Measurements from ENCODE around the gene TBC1D26. TPM values are rescaled to one million over a fixed set of nuclear protein-coding genes. Genes with fewer than 3 reads are reported as not detected.
"Not testable (repeated sequence)": the region's sequence is repeated elsewhere in the genome, so short reads cannot be mapped to it uniquely, and the experiment has no call there.

Gene TBC1D26
- polyA plus RNA-seq, 2 of the 4 experiments (the other 2 are of a cell fraction): 0.08 to 0.16 TPM

DNA sequence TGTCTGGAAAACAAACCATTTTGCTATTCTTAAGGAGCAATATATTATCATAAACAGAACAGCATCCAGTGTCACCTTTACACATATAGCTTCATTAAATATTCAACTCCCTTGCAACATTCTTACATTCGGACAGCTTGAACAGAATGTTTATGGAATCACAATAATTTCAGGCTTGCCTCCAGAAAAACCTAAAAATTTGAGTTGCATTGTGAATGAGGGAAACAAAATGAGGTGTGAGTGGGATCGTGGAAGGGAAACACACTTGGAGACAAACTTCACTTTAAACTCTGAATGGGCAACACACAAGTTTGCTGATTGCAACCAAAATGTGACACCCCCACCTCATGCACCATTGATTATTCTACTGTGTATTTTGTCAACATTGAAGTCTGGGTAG, 51.4 kb downstream of the TBC1D26 start (continued):
- TF ChIP-seq, protein P1, sequence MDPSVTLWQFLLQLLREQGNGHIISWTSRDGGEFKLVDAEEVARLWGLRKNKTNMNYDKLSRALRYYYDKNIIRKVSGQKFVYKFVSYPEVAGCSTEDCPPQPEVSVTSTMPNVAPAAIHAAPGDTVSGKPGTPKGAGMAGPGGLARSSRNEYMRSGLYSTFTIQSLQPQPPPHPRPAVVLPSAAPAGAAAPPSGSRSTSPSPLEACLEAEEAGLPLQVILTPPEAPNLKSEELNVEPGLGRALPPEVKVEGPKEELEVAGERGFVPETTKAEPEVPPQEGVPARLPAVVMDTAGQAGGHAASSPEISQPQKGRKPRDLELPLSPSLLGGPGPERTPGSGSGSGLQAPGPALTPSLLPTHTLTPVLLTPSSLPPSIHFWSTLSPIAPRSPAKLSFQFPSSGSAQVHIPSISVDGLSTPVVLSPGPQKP (IDR thresholded peaks at IDR 0.05; ENCODE audit: low read depth, low read length): no peak
- TF ChIP-seq ESRRA (IDR thresholded peaks at IDR 0.05; ENCODE audit: borderline replicate concordance, low read length): no peak

GRCh38 chr17:15784351-15784750, 52.3 kb downstream of the TBC1D26 start:
- CTCF ChIA-PET; H3K4me2 ChIP-seq; ATAC-seq; FAIRE-seq; H3K27ac ChIP-seq; H3K4me3 ChIP-seq; DNase-seq (ENCODE audit: low read depth in 1 of 2, low spot score in 1 of 2); POLR2A ChIA-PET; H3K4me1 ChIP-seq: not testable (repeated sequence)
- 79% methylated on average over 2 of the region's 2 CpGs for WGBS (ENCODE audit: missing lambda C conversion rate)
- peaks cover 13% of the 10 kb centered on the region for H3K9me3 ChIP-seq

- ATAC-seq; H3K4me3 ChIP-seq; FAIRE-seq; POLR2A ChIA-PET; H3K27ac ChIP-seq; H3K4me1 ChIP-seq; H3K9me3 ChIP-seq; CTCF ChIA-PET; H3K4me2 ChIP-seq; DNase-seq (ENCODE audit: low read depth in 1 of 2, low spot score in 1 of 2): not testable (repeated sequence)
- 86% methylated on average over 27 of the region's 29 CpGs for WGBS (ENCODE audit: missing lambda C conversion rate)
Measured at GRCh38 chr17:15787363-15788075, 55.4 kb downstream of the TBC1D26 start.

DNA sequence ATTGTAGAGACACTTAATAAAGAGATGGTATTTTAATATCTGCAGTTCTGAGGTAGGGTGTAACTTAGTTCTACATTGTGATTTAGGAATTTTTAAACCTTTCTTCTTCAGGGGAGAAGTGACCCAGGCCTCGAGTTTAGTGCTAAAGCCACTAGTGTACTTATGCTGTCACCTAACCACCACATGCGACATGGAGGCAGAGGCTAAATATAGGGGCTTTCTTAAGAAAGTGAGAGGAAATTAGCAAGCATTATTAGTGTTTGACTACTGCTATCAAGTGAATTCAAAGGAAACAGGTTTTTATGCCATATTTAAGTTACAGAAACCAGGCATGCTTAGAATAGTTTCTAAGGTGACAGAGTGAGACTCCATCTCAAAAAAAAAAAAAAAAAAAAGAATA, 56.3 kb downstream of the TBC1D26 start:
- not testable (repeated sequence) for ATAC-seq
- no CpG with 5 or more reads among the region's 2 CpGs for WGBS (ENCODE audit: missing lambda C conversion rate)

More for the DNA sequence above, 56.3 kb downstream of the TBC1D26 start:
- H3K4me3 ChIP-seq; H3K4me2 ChIP-seq; DNase-seq (ENCODE audit: low read depth in 1 of 2, low spot score in 1 of 2); H3K9me3 ChIP-seq; CTCF ChIA-PET; H3K27ac ChIP-seq; H3K4me1 ChIP-seq; POLR2A ChIA-PET: not testable (repeated sequence)
- peak; percentile 94 for FAIRE-seq

Small RNA genes lying within 50 kb of the gene (small RNA-seq; reads per million reads assigned to genes)
- gene AC015922.1 (0 reads per million in 6 experiments), gene RNA5SP436 (0 reads per million in 6 experiments)

Other genes starting within 250 kb of the TBC1D26 start
- gene TVP23C, start 168.8 kb upstream of the TBC1D26 start, polyA plus RNA-seq (2011; rRNA removed): 14.1 and 22.7 TPM in 2 replicates
- gene TVP23C, start 168.8 kb upstream of the TBC1D26 start, polyA plus RNA-seq (2017; fragmentation: RNase III; extraction: RNeasy Plus Mini Kit Qiagen cat#74134 plus additional on column Dnase treatment): 17.5 to 21.0 TPM (median 19.9 TPM) in 3 replicates
- gene FBXW10B, start 112.6 kb upstream of the TBC1D26 start, polyA plus RNA-seq (2011; rRNA removed): 9.6 and 10.4 TPM in 2 replicates
- 14.3 to 19.5 TPM (median 15.3 TPM) in 3 replicates for gene FBXW10B, start 112.6 kb upstream of the TBC1D26 start, polyA plus RNA-seq (2017; fragmentation: RNase III; extraction: RNeasy Plus Mini Kit Qiagen cat#74134 plus additional on column Dnase treatment)
- 275 and 301 TPM in 2 replicates for gene TRIM16, start 48.0 kb upstream of the TBC1D26 start, polyA plus RNA-seq (2011; rRNA removed)
- 293 to 322 TPM (median 297 TPM) in 3 replicates for gene TRIM16, start 48.0 kb upstream of the TBC1D26 start, polyA plus RNA-seq (2017; fragmentation: RNase III; extraction: RNeasy Plus Mini Kit Qiagen cat#74134 plus additional on column Dnase treatment)
- 40.5 and 49.6 TPM in 2 replicates for gene ZNF286A, start 32.5 kb upstream of the TBC1D26 start, polyA plus RNA-seq (2011; rRNA removed)
- gene ZNF286A, start 32.5 kb upstream of the TBC1D26 start, polyA plus RNA-seq (2017; fragmentation: RNase III; extraction: RNeasy Plus Mini Kit Qiagen cat#74134 plus additional on column Dnase treatment): 34.4 to 43.8 TPM (median 43.4 TPM) in 3 replicates
- gene ADORA2B, start 212.8 kb downstream of the TBC1D26 start, polyA plus RNA-seq (2011; rRNA removed): 10.2 and 14.4 TPM in 2 replicates
- gene ADORA2B, start 212.8 kb downstream of the TBC1D26 start, polyA plus RNA-seq (2017; fragmentation: RNase III; extraction: RNeasy Plus Mini Kit Qiagen cat#74134 plus additional on column Dnase treatment): 5.7 to 6.3 TPM (median 6.2 TPM) in 3 replicates

All from A549 (cell line).